Measurements from ENCODE around the gene IFNA10.
"Not testable (repeated sequence)": the region's sequence is repeated elsewhere in the genome, so short reads cannot be mapped to it uniquely, and the experiment has no call there.

- peak in 4 of 6 experiments; percentile 24 to 52 (median 48) for TF ChIP-seq CTCF (IDR thresholded peaks at IDR 0.05)
- TF ChIP-seq POLR2A (IDR thresholded peaks at IDR 0.05) = not testable (repeated sequence)
Observed at GRCh38 chr9:21194867-21195776, 11.8 kb downstream of the IFNA10 start.
